MCF 10A (cell line): ENCODE data around the gene HHIPL1. TPM values are rescaled to one million over a fixed set of nuclear protein-coding genes. Genes with fewer than 3 reads are reported as not detected.

Source experiments
- BruUV-seq: library from RNA; stranded (reverse); fragments of 400-500 nt; replicated peaks from 2 replicates; lab custom pipeline; 2021; lab: Mats Ljungman, UMichigan
- CTCF ChIA-PET: fragments of 300-600 bp; sonication (Branson Sonifier 250); formaldehyde crosslinking; extraction: SDS; loops from one replicate; lab custom pipeline; 2021; ENCODE audit warnings: antibody characterized with exemption, inconsistent platforms; lab: Yijun Ruan, JAX
- POLR2A ChIA-PET: fragments of 300-600, 350-650 bp; sonication (Branson Sonifier 250); formaldehyde crosslinking; extraction: SDS; loops from one replicate; lab custom pipeline; 2020; ENCODE audit warnings: antibody characterized with exemption, inconsistent platforms; lab: Yijun Ruan, JAX
- DNase-seq: peaks from one replicate; pipeline ENCODE4 v3.0.0-alpha.2; 2018; ENCODE audit not compliant: unreplicated experiment
- H3K27ac Mint-ChIP-seq: one replicate; pipeline ENCODE4 v1.8.0; 2022; ENCODE audit warnings: mild to moderate bottlenecking, low read depth, mixed read lengths; ENCODE audit not compliant: unreplicated experiment
- H3K27me3 Mint-ChIP-seq: one replicate; pipeline ENCODE4 v1.8.0; 2022; ENCODE audit warnings: mixed read lengths; ENCODE audit not compliant: insufficient read depth, unreplicated experiment
- H3K36me3 Mint-ChIP-seq: one replicate; pipeline ENCODE4 v1.8.0; 2022; ENCODE audit warnings: mild to moderate bottlenecking, moderate library complexity, mixed read lengths; ENCODE audit not compliant: insufficient read depth, unreplicated experiment
- H3K4me1 Mint-ChIP-seq: one replicate; pipeline ENCODE4 v1.8.0; 2022; ENCODE audit warnings: mixed read lengths; ENCODE audit not compliant: insufficient read depth, unreplicated experiment
- H3K4me3 Mint-ChIP-seq: one replicate; pipeline ENCODE4 v1.8.0; 2022; ENCODE audit warnings: mild to moderate bottlenecking, moderate library complexity, mixed read lengths; ENCODE audit not compliant: unreplicated experiment
- H3K9me3 Mint-ChIP-seq: one replicate; pipeline ENCODE4 v1.8.0; 2022; ENCODE audit warnings: mixed read lengths; ENCODE audit not compliant: unreplicated experiment
- CTCF ChIP-seq: fragments of 200-600 bp; IDR thresholded peaks from one replicate; pipeline ENCODE4 v1.8.0; 2022; ENCODE audit warnings: antibody characterized with exemption, mild to moderate bottlenecking; ENCODE audit not compliant: unreplicated experiment
- intact Hi-C: fragments of 100-400 bp; cut with micrococcal nuclease; formaldehyde crosslinking; loops from 2 replicates; pipeline ENCODE4 v1.14.1; 2022
- total RNA-seq: library from RNA; stranded (reverse); gene quantifications from 2 replicates; pipeline ENCODE4 v1.2.3, GENCODE V29; 2022

Gene HHIPL1
- total RNA-seq, 1 experiment from 2014 or later, result not detected

GRCh38 chr14:99673305-99674063 lies 28.6 kb downstream of the HHIPL1 start:
- BruUV-seq, result no TSS peak
- Mint-ChIP-seq H3K36me3 (no peaks in the 10 kb centered on the region), H3K4me3 (no peak overlapping the region), H3K9me3 (no peaks in the 10 kb centered on the region), H3K27me3 (no peaks in the 10 kb centered on the region), H3K27ac (no peak overlapping the region), H3K4me1 (peaks cover 13% of the 10 kb centered on the region)
- no peak for DNase-seq
- no peak for TF ChIP-seq CTCF
- ChIA-PET POLR2A (no interaction called here), CTCF (no interaction called here)
- intact Hi-C loops, result no loop called here

GRCh38 chr14:99674064-99674650 lies 29.2 kb downstream of the HHIPL1 start:
- ChIA-PET POLR2A (interaction anchor here (0.9 kb wide), 1 partner anchor 20 kb away, joined by 3 read pairs; no protein-coding TSS in a partner anchor), CTCF (interaction anchor here (0.8 kb wide), 1 partner anchor 9 kb away, joined by 3 read pairs; no protein-coding TSS in a partner anchor)
- H3K27ac Mint-ChIP-seq, result no peak overlapping the region
- H3K4me1 Mint-ChIP-seq, result peaks cover 7% of the 10 kb centered on the region
- no peaks in the 10 kb centered on the region for H3K27me3 Mint-ChIP-seq
- H3K36me3 Mint-ChIP-seq, result no peaks in the 10 kb centered on the region
- H3K9me3 Mint-ChIP-seq, result no peaks in the 10 kb centered on the region
- DNase-seq, result no peak
- intact Hi-C loops, result no loop called here
- no peak for TF ChIP-seq CTCF
- no peak overlapping the region for H3K4me3 Mint-ChIP-seq
- no TSS peak for BruUV-seq

GRCh38 chr14:99674776-99675381 lies 29.9 kb downstream of the HHIPL1 start:
- Mint-ChIP-seq H3K27me3 (no peaks in the 10 kb centered on the region), H3K9me3 (no peaks in the 10 kb centered on the region), H3K4me3 (no peak overlapping the region), H3K36me3 (no peaks in the 10 kb centered on the region), H3K4me1 (peaks cover 6% of the 10 kb centered on the region), H3K27ac (no peak overlapping the region)
- TF ChIP-seq CTCF, result no peak
- CTCF ChIA-PET, result interaction anchor here (0.8 kb wide), 1 partner anchor 8 kb away, joined by 3 read pairs; no protein-coding TSS in a partner anchor
- intact Hi-C loops, result no loop called here
- POLR2A ChIA-PET, result interaction anchor here (0.9 kb wide), 1 partner anchor 21 kb away, joined by 3 read pairs; no protein-coding TSS in a partner anchor
- BruUV-seq, result no TSS peak
- no peak for DNase-seq

GRCh38 chr14:99675382-99675835 lies 30.5 kb downstream of the HHIPL1 start:
- Mint-ChIP-seq H3K4me3 (no peak overlapping the region), H3K9me3 (no peaks in the 10 kb centered on the region), H3K36me3 (no peaks in the 10 kb centered on the region), H3K27ac (no peak overlapping the region), H3K27me3 (no peaks in the 10 kb centered on the region), H3K4me1 (peaks cover 6% of the 10 kb centered on the region)
- TF ChIP-seq CTCF, result no peak
- CTCF ChIA-PET, result no interaction called here
- intact Hi-C loops, result no loop called here
- POLR2A ChIA-PET, result interaction anchor here (0.9 kb wide), 2 partner anchors 8 to 21 kb away, joined by 3 read pairs; no protein-coding TSS in a partner anchor
- no TSS peak for BruUV-seq
- DNase-seq, result no peak
